Loucy (cell line): ENCODE data around the gene CNTN4.

ENCODE experiments used
- H2AFZ ChIP-seq: fragments of 200-600 bp; sonication (generic); 2 replicates; pipeline ENCODE4 v1.6.0; 2016; ENCODE audit warnings: antibody characterized with exemption, mild to moderate bottlenecking, low read length, moderate library complexity
- H3F3A ChIP-seq: fragments of 200-600 bp; 2 replicates; pipeline ENCODE4 v1.6.0; 2016; ENCODE audit warnings: antibody characterized with exemption, low read depth, mild to moderate bottlenecking
- H3K27me3 ChIP-seq: fragments of 200-600 bp; sonication (generic); 2 replicates; pipeline ENCODE4 v1.6.1; 2014; ENCODE audit warnings: low read length, mild to moderate bottlenecking; ENCODE audit not compliant: insufficient read depth, poor library complexity, severe bottlenecking
- H3K36me3 ChIP-seq: fragments of 200-600 bp; sonication (generic); 2 replicates; pipeline ENCODE4 v1.6.1; 2016; ENCODE audit warnings: low read length; ENCODE audit not compliant: insufficient read depth
- H3K4me1 ChIP-seq: fragments of 200-600 bp; sonication (generic); 2 replicates; pipeline ENCODE4 v1.5.1; 2014; ENCODE audit warnings: low read length, mild to moderate bottlenecking; ENCODE audit not compliant: insufficient read depth, poor library complexity, severe bottlenecking
- H3K4me2 ChIP-seq: fragments of 200-600 bp; sonication (generic); 2 replicates; pipeline ENCODE4 v1.6.0; 2014; ENCODE audit warnings: antibody characterized with exemption, low read length, low read depth, mild to moderate bottlenecking; ENCODE audit not compliant: poor library complexity, severe bottlenecking
- H3K4me3 ChIP-seq: fragments of 200-600 bp; sonication (generic); 2 replicates; pipeline ENCODE4 v1.5.1; 2014; ENCODE audit warnings: low read length, mild to moderate bottlenecking, mixed read lengths; ENCODE audit not compliant: poor library complexity, severe bottlenecking
- H3K79me2 ChIP-seq: fragments of 200-600 bp; sonication (generic); 2 replicates; pipeline ENCODE4 v1.6.1; 2014; ENCODE audit warnings: low read length; ENCODE audit not compliant: insufficient read depth
- H3K9ac ChIP-seq: fragments of 200-600 bp; sonication (generic); 2 replicates; pipeline ENCODE4 v1.6.0; 2014; ENCODE audit warnings: mild to moderate bottlenecking, low read depth, low read length, moderate library complexity; ENCODE audit not compliant: poor library complexity, severe bottlenecking
- H3K9me2 ChIP-seq: fragments of 200-600 bp; sonication (generic); replicated peaks from 2 replicates; pipeline ENCODE4 v1.6.1; 2016; ENCODE audit warnings: low read depth, low read length, mixed read lengths
- H3K9me3 ChIP-seq: fragments of 200-600 bp; sonication (generic); 2 replicates; pipeline ENCODE4 v1.6.1; 2014; ENCODE audit warnings: mild to moderate bottlenecking, antibody characterized with exemption, low read length, low read depth; ENCODE audit not compliant: insufficient read depth
- H4K20me1 ChIP-seq: fragments of 200-600 bp; sonication (generic); 2 replicates; pipeline ENCODE4 v1.6.0; 2014; ENCODE audit warnings: antibody characterized with exemption, low read length, mild to moderate bottlenecking; ENCODE audit not compliant: insufficient read depth, poor library complexity, severe bottlenecking
- EZH2phosphoT487 ChIP-seq: fragments of 200-600 bp; IDR thresholded peaks from 2 replicates; pipeline ENCODE4 v1.6.1; 2018; ENCODE audit warnings: antibody characterized with exemption, mild to moderate bottlenecking, moderate library complexity, borderline replicate concordance
- TF ChIP-seq, protein P1 (sequence below): fragments of 200-600 bp; sonication (generic); conservative IDR thresholded peaks from 2 replicates; pipeline ENCODE4 v1.5.1; 2014; ENCODE audit warnings: mild to moderate bottlenecking, antibody characterized with exemption, low read length

CNTN4 gene

GRCh38 chr3:3097958-3098357 is 999.3 kb downstream of the CNTN4 start:
- Histone ChIP-seq H3K79me2 (no peaks in the 10 kb centered on the region), H4K20me1 (no peaks in the 10 kb centered on the region), H3K4me2 (no peak overlapping the region), H3K9me3 (no peaks in the 10 kb centered on the region), H3F3A (no peaks in the 10 kb centered on the region), H3K36me3 (no peaks in the 10 kb centered on the region), H3K4me3 (no peak overlapping the region), H3K9me2 (no peaks in the 10 kb centered on the region), H3K27me3 (no peaks in the 10 kb centered on the region), H2AFZ (no peak overlapping the region), H3K4me1 (no peaks in the 10 kb centered on the region), H3K9ac (no peak overlapping the region)
- TF ChIP-seq EZH2phosphoT487 = no peak
- TF ChIP-seq, protein P1, sequence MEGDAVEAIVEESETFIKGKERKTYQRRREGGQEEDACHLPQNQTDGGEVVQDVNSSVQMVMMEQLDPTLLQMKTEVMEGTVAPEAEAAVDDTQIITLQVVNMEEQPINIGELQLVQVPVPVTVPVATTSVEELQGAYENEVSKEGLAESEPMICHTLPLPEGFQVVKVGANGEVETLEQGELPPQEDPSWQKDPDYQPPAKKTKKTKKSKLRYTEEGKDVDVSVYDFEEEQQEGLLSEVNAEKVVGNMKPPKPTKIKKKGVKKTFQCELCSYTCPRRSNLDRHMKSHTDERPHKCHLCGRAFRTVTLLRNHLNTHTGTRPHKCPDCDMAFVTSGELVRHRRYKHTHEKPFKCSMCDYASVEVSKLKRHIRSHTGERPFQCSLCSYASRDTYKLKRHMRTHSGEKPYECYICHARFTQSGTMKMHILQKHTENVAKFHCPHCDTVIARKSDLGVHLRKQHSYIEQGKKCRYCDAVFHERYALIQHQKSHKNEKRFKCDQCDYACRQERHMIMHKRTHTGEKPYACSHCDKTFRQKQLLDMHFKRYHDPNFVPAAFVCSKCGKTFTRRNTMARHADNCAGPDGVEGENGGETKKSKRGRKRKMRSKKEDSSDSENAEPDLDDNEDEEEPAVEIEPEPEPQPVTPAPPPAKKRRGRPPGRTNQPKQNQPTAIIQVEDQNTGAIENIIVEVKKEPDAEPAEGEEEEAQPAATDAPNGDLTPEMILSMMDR = no peak

DNA sequence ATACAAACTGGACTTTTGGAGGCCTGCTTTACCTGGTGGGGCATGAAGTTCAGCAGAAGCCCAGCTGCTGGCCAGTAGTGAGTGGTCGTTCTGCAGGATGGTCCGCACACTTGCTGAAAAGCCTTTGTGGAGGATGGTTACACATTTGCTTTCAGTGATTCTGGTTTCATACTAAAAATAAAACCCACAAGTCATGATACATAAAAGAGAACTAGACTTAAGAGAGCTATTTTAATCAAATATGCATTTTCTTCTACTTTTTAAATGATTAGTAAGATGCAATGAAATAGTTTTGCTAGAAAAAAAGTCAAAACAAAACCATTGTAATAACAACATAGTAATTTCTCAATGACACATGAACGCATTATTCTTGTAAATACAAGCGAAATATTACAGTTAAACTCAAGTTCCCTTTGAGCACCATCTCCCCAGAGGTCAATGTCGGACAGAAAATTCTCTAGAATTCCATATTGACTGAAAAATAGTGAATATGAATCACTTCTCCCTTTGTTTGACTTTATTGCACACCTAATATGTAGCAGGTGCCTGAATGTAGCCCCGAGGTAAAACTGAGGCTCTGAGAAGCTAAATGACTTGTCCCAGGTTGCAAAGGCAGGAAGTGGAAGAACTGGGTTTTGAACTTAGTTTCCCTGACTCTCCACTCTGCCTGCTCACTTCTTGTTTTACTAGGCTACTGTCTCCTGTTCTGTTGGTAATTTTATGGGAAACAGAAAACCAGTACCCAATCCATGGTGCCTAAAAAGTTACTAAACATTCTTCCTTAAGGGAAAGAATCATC is 1003.2 kb downstream of the CNTN4 start:
- Histone ChIP-seq H3K79me2 (no peaks in the 10 kb centered on the region), H3K4me2 (no peak overlapping the region), H3K9me2 (no peaks in the 10 kb centered on the region), H3K4me1 (no peaks in the 10 kb centered on the region), H3K9ac (no peak overlapping the region), H3K27me3 (no peaks in the 10 kb centered on the region), H3F3A (no peaks in the 10 kb centered on the region), H4K20me1 (no peaks in the 10 kb centered on the region), H3K36me3 (no peaks in the 10 kb centered on the region), H2AFZ (no peak overlapping the region), H3K9me3 (no peaks in the 10 kb centered on the region), H3K4me3 (no peak overlapping the region)
- TF ChIP-seq, protein P1 = no peak
- no peak for TF ChIP-seq EZH2phosphoT487

DNA sequence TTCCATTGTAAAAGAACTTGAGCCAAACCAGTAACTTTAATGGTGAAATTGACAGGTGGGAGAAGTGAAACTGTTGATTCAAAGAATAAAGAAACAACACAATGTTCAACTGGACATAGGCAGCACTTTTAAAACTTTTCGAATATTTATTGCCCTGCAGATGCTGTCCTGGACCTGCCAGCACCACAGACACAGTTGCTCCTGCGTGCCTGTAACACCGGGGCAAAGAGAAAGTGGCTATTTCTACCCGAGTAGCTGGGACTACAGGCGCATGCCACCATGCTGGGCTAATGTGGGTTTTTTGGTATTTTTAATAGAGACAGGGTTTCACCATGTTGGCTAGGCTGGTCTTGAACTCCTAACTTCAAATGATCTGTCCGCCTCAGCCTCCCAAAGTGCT is 1004.1 kb downstream of the CNTN4 start:
- no peak overlapping the region for H3K4me3 ChIP-seq
- H2AFZ ChIP-seq = no peak overlapping the region
- H3K4me1 ChIP-seq = no peaks in the 10 kb centered on the region
- no peaks in the 10 kb centered on the region for H4K20me1 ChIP-seq
- no peak for TF ChIP-seq EZH2phosphoT487
- TF ChIP-seq, protein P1 = no peak
- no peaks in the 10 kb centered on the region for H3K27me3 ChIP-seq
- no peaks in the 10 kb centered on the region for H3K36me3 ChIP-seq
- no peaks in the 10 kb centered on the region for H3F3A ChIP-seq
- H3K9ac ChIP-seq = no peak overlapping the region
- H3K9me2 ChIP-seq = no peaks in the 10 kb centered on the region
- no peak overlapping the region for H3K4me2 ChIP-seq
- H3K79me2 ChIP-seq = no peaks in the 10 kb centered on the region
- H3K9me3 ChIP-seq = no peaks in the 10 kb centered on the region
